DOHH2 (cell line): ENCODE results near the gene PDE2A.

Source experiments
- H3F3A ChIP-seq: fragments of 200-600 bp; sonication (generic), shearing (Covaris generic); 2 replicates; pipeline ENCODE4 v1.6.0; 2016; ENCODE audit warnings: antibody characterized with exemption, mild to moderate bottlenecking; ENCODE audit not compliant: control insufficient read depth, insufficient read depth
- H3K27ac ChIP-seq: fragments of 200-600 bp; sonication (generic); 2 replicates; pipeline ENCODE4 v1.5.1; 2014; ENCODE audit warnings: low read depth, mild to moderate bottlenecking, low read length, moderate library complexity
- H3K27me3 ChIP-seq: fragments of 200-600 bp; sonication (generic); 2 replicates; pipeline ENCODE4 v1.6.1; 2014; ENCODE audit warnings: mild to moderate bottlenecking, low read length, mixed read lengths; ENCODE audit not compliant: control insufficient read depth
- H3K36me3 ChIP-seq: fragments of 200-600 bp; sonication (generic); 2 replicates; pipeline ENCODE4 v1.6.1; 2014; ENCODE audit warnings: mild to moderate bottlenecking, low read length, moderate library complexity, mixed read lengths; ENCODE audit not compliant: control insufficient read depth
- H3K4me1 ChIP-seq: fragments of 200-600 bp; sonication (generic); 2 replicates; pipeline ENCODE4 v1.6.1; 2014; ENCODE audit warnings: mild to moderate bottlenecking, low read length, mixed read lengths; ENCODE audit not compliant: control insufficient read depth
- H3K4me2 ChIP-seq: fragments of 200-600 bp; sonication (generic); 2 replicates; pipeline ENCODE4 v1.6.0; 2014; ENCODE audit warnings: mild to moderate bottlenecking, low read length, moderate library complexity
- H3K4me3 ChIP-seq: fragments of 200-600 bp; sonication (generic); 2 replicates; pipeline ENCODE4 v1.5.1; 2014; ENCODE audit warnings: mild to moderate bottlenecking, low read length, mixed read lengths
- H3K79me2 ChIP-seq: fragments of 200-600 bp; sonication (generic); 2 replicates; pipeline ENCODE4 v1.6.1; 2014; ENCODE audit warnings: mild to moderate bottlenecking, low read length, mixed read lengths; ENCODE audit not compliant: control insufficient read depth
- H3K9me2 ChIP-seq: fragments of 200-600 bp; sonication (generic); replicated peaks from 2 replicates; pipeline ENCODE4 v1.6.1; 2014; ENCODE audit warnings: mild to moderate bottlenecking, low read length, mixed read lengths; ENCODE audit not compliant: control insufficient read depth
- H3K9me3 ChIP-seq: fragments of 200-600 bp; sonication (generic); 2 replicates; pipeline ENCODE4 v1.6.1; 2014; ENCODE audit warnings: antibody characterized with exemption, low read length, mixed read lengths; ENCODE audit not compliant: control insufficient read depth, insufficient read depth
- H4K20me1 ChIP-seq: fragments of 200-600 bp; sonication (generic); 2 replicates; pipeline ENCODE4 v1.6.0; 2014; ENCODE audit warnings: low read depth, mild to moderate bottlenecking, antibody characterized with exemption, low read length, moderate library complexity; ENCODE audit not compliant: control insufficient read depth, insufficient read depth
- CTCF ChIP-seq: fragments of 200-600 bp; sonication (generic); IDR thresholded peaks from one replicate; pipeline ENCODE4 v1.5.1; 2014; ENCODE audit warnings: antibody characterized with exemption, mild to moderate bottlenecking, low read depth, low read length; ENCODE audit not compliant: poor library complexity, severe bottlenecking
- EZH2phosphoT487 ChIP-seq: fragments of 200-600 bp; sonication (generic); IDR thresholded peaks from 2 replicates; pipeline ENCODE4 v1.6.1; 2017; ENCODE audit warnings: borderline replicate concordance, mild to moderate bottlenecking, antibody characterized with exemption, low read length, moderate library complexity, mixed read lengths

Gene PDE2A

GRCh38 chr11:72716788-72717435 lies 42.7 kb upstream of the PDE2A start:
- H3K27me3 ChIP-seq, result no peaks in the 10 kb centered on the region
- H3K4me2 ChIP-seq, result no peak overlapping the region
- no peaks in the 10 kb centered on the region for H3F3A ChIP-seq
- TF ChIP-seq EZH2phosphoT487 (no peak), CTCF (no peak)
- H3K27ac ChIP-seq, result no peak overlapping the region
- H3K4me3 ChIP-seq, result no peak overlapping the region
- no peaks in the 10 kb centered on the region for H3K9me2 ChIP-seq
- no peaks in the 10 kb centered on the region for H3K9me3 ChIP-seq
- H4K20me1 ChIP-seq, result no peaks in the 10 kb centered on the region
- H3K79me2 ChIP-seq, result peaks cover 48% of the 10 kb centered on the region
- H3K4me1 ChIP-seq, result peaks cover 28% of the 10 kb centered on the region
- peaks cover 16% of the 10 kb centered on the region for H3K36me3 ChIP-seq

DNA sequence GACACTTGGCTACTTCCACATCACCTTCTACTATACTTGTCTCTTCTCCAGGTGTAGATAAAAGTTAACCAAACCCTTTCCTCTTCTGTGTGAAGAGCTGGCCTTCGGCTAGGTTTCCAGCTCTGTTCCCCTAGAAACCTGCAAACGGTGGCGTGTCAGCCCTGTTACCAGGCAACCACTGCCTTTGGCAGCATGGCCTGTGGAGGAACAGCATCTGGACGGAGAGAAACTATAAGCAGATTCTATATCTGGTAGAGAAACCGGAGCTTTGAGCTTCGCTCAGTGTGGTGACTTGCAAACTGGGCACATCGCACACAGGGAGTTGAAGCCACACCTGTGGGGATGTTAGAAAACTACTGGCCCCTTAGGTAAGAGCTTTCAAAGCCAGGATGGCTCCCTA lies 42.1 kb upstream of the PDE2A start:
- Histone ChIP-seq H3F3A (no peaks in the 10 kb centered on the region), H3K27ac (no peak overlapping the region), H3K4me1 (peaks cover 25% of the 10 kb centered on the region), H3K4me3 (no peak overlapping the region), H3K27me3 (no peaks in the 10 kb centered on the region), H3K9me3 (no peaks in the 10 kb centered on the region), H4K20me1 (no peaks in the 10 kb centered on the region), H3K79me2 (peaks cover 42% of the 10 kb centered on the region), H3K4me2 (no peak overlapping the region), H3K9me2 (no peaks in the 10 kb centered on the region), H3K36me3 (peaks cover 16% of the 10 kb centered on the region)
- TF ChIP-seq EZH2phosphoT487 (no peak), CTCF (no peak)

GRCh38 chr11:72712841-72713240 lies 38.6 kb upstream of the PDE2A start:
- no peaks in the 10 kb centered on the region for H4K20me1 ChIP-seq
- no peak overlapping the region for H3K4me3 ChIP-seq
- no peaks in the 10 kb centered on the region for H3K9me2 ChIP-seq
- no peaks in the 10 kb centered on the region for H3K4me1 ChIP-seq
- H3K79me2 ChIP-seq, result peaks cover 8% of the 10 kb centered on the region
- peaks cover 17% of the 10 kb centered on the region for H3K36me3 ChIP-seq
- H3K27me3 ChIP-seq, result no peaks in the 10 kb centered on the region
- no peaks in the 10 kb centered on the region for H3F3A ChIP-seq
- no peak overlapping the region for H3K27ac ChIP-seq
- H3K4me2 ChIP-seq, result no peak overlapping the region
- TF ChIP-seq EZH2phosphoT487 (no peak), CTCF (no peak)
- no peaks in the 10 kb centered on the region for H3K9me3 ChIP-seq
